Measurements from ENCODE around the gene CEP128.

Gene CEP128

GRCh38 chr14:80464531-80465149 is 476.9 kb downstream of the CEP128 start:
- DNase-seq = no peak

GRCh38 chr14:80456209-80456608 is 485.3 kb downstream of the CEP128 start:
- DNase-seq = no peak

- no peak for DNase-seq
Measured at GRCh38 chr14:80455031-80455430, 486.5 kb downstream of the CEP128 start.

- no peak for DNase-seq
Measured at GRCh38 chr14:80448267-80448666, 493.3 kb downstream of the CEP128 start.

- no peak for DNase-seq
Measured at GRCh38 chr14:80447392-80447791, 494.1 kb downstream of the CEP128 start.
